ENCODE measurements around the gene ADIG.

DNA sequence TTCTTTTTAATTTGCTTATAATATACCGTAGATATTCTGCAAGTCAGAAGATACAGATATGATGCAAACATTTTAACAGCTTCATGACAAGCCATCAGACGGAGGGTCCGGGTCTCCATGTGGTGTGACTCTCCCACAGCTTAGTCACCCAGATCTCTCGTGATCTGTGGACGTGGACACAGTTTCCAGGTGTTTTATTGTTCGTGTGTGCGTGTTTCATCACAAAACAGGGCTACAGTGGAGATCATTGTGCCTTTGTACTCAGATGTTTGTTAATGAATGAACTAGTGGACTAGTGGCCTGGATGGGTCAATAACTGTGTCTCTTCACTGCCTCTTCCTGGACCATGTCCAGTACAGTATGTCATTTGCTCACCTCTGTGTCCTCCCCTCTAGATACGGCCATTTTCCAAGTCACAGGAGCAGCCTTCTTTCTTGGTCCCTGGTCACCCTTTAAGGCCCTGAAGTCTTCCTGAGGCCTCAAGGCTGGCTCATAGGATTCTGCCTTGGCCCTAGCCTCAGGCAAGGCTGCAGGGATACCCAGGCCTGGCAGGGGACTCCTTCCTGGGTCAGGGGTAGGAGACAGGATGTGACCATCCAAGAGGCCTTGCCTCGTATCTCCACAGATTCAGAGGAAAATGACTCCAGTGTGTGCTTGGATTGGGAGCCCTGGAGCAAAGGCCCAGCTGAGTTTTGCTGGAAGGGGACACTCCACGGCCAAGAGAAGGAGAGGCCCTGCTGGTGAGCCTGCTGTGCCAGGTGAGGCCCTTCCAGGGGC lies 4.6 kb downstream of the ADIG start:
- TF ChIP-seq, protein P1, sequence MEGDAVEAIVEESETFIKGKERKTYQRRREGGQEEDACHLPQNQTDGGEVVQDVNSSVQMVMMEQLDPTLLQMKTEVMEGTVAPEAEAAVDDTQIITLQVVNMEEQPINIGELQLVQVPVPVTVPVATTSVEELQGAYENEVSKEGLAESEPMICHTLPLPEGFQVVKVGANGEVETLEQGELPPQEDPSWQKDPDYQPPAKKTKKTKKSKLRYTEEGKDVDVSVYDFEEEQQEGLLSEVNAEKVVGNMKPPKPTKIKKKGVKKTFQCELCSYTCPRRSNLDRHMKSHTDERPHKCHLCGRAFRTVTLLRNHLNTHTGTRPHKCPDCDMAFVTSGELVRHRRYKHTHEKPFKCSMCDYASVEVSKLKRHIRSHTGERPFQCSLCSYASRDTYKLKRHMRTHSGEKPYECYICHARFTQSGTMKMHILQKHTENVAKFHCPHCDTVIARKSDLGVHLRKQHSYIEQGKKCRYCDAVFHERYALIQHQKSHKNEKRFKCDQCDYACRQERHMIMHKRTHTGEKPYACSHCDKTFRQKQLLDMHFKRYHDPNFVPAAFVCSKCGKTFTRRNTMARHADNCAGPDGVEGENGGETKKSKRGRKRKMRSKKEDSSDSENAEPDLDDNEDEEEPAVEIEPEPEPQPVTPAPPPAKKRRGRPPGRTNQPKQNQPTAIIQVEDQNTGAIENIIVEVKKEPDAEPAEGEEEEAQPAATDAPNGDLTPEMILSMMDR (IDR thresholded peaks at IDR 0.05): no peak
- TF ChIP-seq ZFX (IDR thresholded peaks at IDR 0.05; ENCODE audit: borderline replicate concordance): no peak

Measured in 22Rv1 (cell line).